SK-N-MC (cell line): ENCODE measurements around the gene COQ2.

Source experiments
- EZH2 ChIP-seq: fragments of 200-600 bp; sonication (generic); IDR thresholded peaks from one replicate; pipeline ENCODE4 v1.6.1; 2017; ENCODE audit warnings: antibody characterized with exemption
- FOXP2 ChIP-seq: optimal IDR thresholded peaks from 2 replicates; pipeline ENCODE3; 2011; ENCODE audit warnings: mild to moderate bottlenecking, moderate library complexity; ENCODE audit not compliant: insufficient read depth; ENCODE audit errors: extremely low read length, control extremely low read depth
- POLR2AphosphoS5 ChIP-seq: IDR thresholded peaks from 2 replicates; pipeline ENCODE4 v1.6.1; 2012; ENCODE audit warnings: mild to moderate bottlenecking, low read depth, low read length, borderline replicate concordance

DNA sequence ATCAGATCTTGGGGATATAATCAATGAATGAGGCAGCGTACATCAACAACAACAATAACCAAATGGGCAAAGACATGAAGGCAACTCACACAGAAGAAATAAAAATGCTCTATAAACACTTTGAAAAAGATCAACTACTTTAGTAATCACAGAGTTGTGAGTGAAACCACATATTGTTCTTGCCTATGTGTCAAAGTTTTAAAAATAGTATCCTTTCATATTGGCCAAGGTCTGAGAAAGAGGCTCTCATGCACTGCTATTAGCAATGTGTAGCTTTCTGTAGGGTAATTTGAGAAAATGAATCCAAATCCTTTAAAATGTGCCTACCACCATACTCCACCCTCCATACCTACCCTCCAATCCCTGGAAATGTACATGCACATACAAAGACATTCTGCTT, 25.0 kb downstream of the COQ2 start:
- no peak for TF ChIP-seq EZH2
- TF ChIP-seq POLR2AphosphoS5 = no peak
- TF ChIP-seq FOXP2 = no peak
